OCI-LY7 (cell line): ENCODE measurements around the gene MCM9. TPM values are rescaled to one million over a fixed set of nuclear protein-coding genes. Genes with fewer than 3 reads are reported as not detected.
A peak's percentile ranks its signal among the peaks of the same experiment; 100 is the strongest.

Experiments used
- BruUV-seq: library from RNA; stranded (reverse); fragments of 400-500 nt; replicated peaks from 2 replicates; lab custom pipeline; 2021; lab: Mats Ljungman, UMichigan
- CTCF ChIA-PET: fragments of 300-600 bp; sonication (Branson Sonifier 250); formaldehyde crosslinking; loops from one replicate; lab custom pipeline; 2022; ENCODE audit warnings: antibody characterized with exemption; ENCODE audit not compliant: unreplicated experiment; lab: Charles Lee
- POLR2A ChIA-PET: fragments of 300-600 bp; sonication (Branson Sonifier 250); formaldehyde crosslinking; loops from one replicate; lab custom pipeline; 2022; ENCODE audit warnings: antibody characterized with exemption; lab: Charles Lee
- DNase-seq: peaks from one replicate; pipeline ENCODE4 v3.0.0-alpha.2; 2015; ENCODE audit warnings: low spot score
- H2AFZ ChIP-seq: fragments of 200-600 bp; sonication (generic), shearing (Covaris generic); 2 replicates; pipeline ENCODE4 v1.6.1; 2014; ENCODE audit warnings: mild to moderate bottlenecking, antibody characterized with exemption, low read length, moderate library complexity
- H3K27ac ChIP-seq: fragments of 200-600 bp; sonication (generic); 2 replicates; pipeline ENCODE4 v1.5.1; 2014; ENCODE audit warnings: mixed run types, low read depth, mild to moderate bottlenecking, moderate library complexity, low read length, inconsistent platforms; ENCODE audit not compliant: poor library complexity, severe bottlenecking
- H3K36me3 ChIP-seq: fragments of 200-600 bp; sonication (generic); 2 replicates; pipeline ENCODE4 v1.6.1; 2014; ENCODE audit warnings: mild to moderate bottlenecking, antibody characterized with exemption, low read length, moderate library complexity, mixed read lengths; ENCODE audit not compliant: insufficient read depth
- H3K4me1 ChIP-seq: fragments of 200-600 bp; sonication (generic); 2 replicates; pipeline ENCODE4 v1.5.1; 2014; ENCODE audit warnings: mild to moderate bottlenecking, low read length; ENCODE audit not compliant: insufficient read depth, poor library complexity, severe bottlenecking
- H3K4me2 ChIP-seq: fragments of 200-600 bp; sonication (generic); 2 replicates; pipeline ENCODE4 v1.6.1; 2014; ENCODE audit warnings: mild to moderate bottlenecking, low read length
- H3K4me3 ChIP-seq: fragments of 200-600 bp; sonication (generic); 2 replicates; pipeline ENCODE4 v1.5.1; 2014; ENCODE audit warnings: mild to moderate bottlenecking, low read depth, low read length; ENCODE audit not compliant: poor library complexity, severe bottlenecking
- H3K79me2 ChIP-seq: fragments of 200-600 bp; sonication (generic); 2 replicates; pipeline ENCODE4 v1.6.1; 2016; ENCODE audit warnings: low read depth, mild to moderate bottlenecking, low read length, moderate library complexity, mixed read lengths; ENCODE audit not compliant: insufficient read depth
- H3K9me2 ChIP-seq: fragments of 200-600 bp; sonication (generic); 2 replicates; pipeline ENCODE4 v1.6.1; 2016; ENCODE audit warnings: mild to moderate bottlenecking, low read length, mixed read lengths; ENCODE audit not compliant: insufficient read depth
- H3K9me3 ChIP-seq: fragments of 200-600 bp; sonication (generic); 2 replicates; pipeline ENCODE4 v1.6.1; 2014; ENCODE audit warnings: mild to moderate bottlenecking, mixed run types, low read length, mixed read lengths
- H4K20me1 ChIP-seq: fragments of 200-600 bp; sonication (generic); 2 replicates; pipeline ENCODE4 v1.6.1; 2014; ENCODE audit warnings: mild to moderate bottlenecking, antibody characterized with exemption, low read length, moderate library complexity, mixed read lengths; ENCODE audit not compliant: insufficient read depth
- EZH2phosphoT487 ChIP-seq: fragments of 200-600 bp; sonication (generic); IDR thresholded peaks from 2 replicates; pipeline ENCODE4 v1.6.1; 2018; ENCODE audit warnings: low read depth, borderline replicate concordance, mild to moderate bottlenecking, mixed run types, antibody characterized with exemption, low read length, moderate library complexity, mixed read lengths
- intact Hi-C: fragments of 100-400 bp; cut with micrococcal nuclease; formaldehyde crosslinking; loops from one replicate; pipeline ENCODE4 v1.10.0; 2022; ENCODE audit not compliant: unreplicated experiment
- total RNA-seq, 2 experiments: library from RNA; depleted of rRNA in 1 of 2; stranded (reverse); fragments of >200 nt in 1 of 2; shearing (Covaris generic) in 1 of 2; gene quantifications; 2 replicates each; pipeline ENCODE4 v1.2.3, GENCODE V29; 2014 to 2022
- TF ChIP-seq, protein P1 (sequence below): fragments of 200-600 bp; sonication (generic); conservative IDR thresholded peaks from 2 replicates; pipeline ENCODE4 v1.5.1; 2014; ENCODE audit warnings: mild to moderate bottlenecking, antibody characterized with exemption, low read length, moderate library complexity, mixed read lengths

The MCM9 gene
- total RNA-seq, 2 experiments from 2014 or later, result 17.4 to 18.8 TPM

DNA sequence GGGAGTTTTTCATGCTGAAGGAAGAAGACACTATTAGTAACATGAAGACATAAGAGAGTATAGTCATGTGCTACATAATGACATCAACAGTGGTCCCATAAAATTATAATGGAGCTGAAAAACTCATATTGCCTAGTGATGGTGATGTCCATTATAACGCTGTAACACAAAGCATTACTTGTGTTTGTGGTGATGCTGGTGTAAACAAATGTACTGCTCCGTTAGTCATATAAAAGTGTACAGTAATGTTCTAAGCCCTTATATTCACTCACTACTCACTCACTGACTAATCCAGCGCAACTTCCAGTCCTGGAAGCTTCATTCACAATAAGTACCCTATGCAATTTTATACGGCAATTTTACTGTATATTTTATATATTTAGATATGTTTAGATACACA, 67.8 kb downstream of the MCM9 start:
- no peak for TF ChIP-seq EZH2phosphoT487
- TF ChIP-seq, protein P1, sequence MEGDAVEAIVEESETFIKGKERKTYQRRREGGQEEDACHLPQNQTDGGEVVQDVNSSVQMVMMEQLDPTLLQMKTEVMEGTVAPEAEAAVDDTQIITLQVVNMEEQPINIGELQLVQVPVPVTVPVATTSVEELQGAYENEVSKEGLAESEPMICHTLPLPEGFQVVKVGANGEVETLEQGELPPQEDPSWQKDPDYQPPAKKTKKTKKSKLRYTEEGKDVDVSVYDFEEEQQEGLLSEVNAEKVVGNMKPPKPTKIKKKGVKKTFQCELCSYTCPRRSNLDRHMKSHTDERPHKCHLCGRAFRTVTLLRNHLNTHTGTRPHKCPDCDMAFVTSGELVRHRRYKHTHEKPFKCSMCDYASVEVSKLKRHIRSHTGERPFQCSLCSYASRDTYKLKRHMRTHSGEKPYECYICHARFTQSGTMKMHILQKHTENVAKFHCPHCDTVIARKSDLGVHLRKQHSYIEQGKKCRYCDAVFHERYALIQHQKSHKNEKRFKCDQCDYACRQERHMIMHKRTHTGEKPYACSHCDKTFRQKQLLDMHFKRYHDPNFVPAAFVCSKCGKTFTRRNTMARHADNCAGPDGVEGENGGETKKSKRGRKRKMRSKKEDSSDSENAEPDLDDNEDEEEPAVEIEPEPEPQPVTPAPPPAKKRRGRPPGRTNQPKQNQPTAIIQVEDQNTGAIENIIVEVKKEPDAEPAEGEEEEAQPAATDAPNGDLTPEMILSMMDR, result no peak
- no peak overlapping the region for H3K4me3 ChIP-seq
- H4K20me1 ChIP-seq, result no peaks in the 10 kb centered on the region
- intact Hi-C loops, result no loop called here
- H3K27ac ChIP-seq, result no peak overlapping the region
- H3K79me2 ChIP-seq, result no peaks in the 10 kb centered on the region; the same call in 1 of the 2 replicates
- H3K36me3 ChIP-seq, result no peaks in the 10 kb centered on the region
- no TSS peak for BruUV-seq
- DNase-seq, result no peak
- no peak overlapping the region for H2AFZ ChIP-seq
- POLR2A ChIA-PET, result interaction anchor here (0.6 kb wide), 2 partner anchors 10 to 129 kb away, joined by 3 to 6 read pairs; no protein-coding TSS in a partner anchor
- H3K9me2 ChIP-seq, result no peaks in the 10 kb centered on the region
- H3K9me3 ChIP-seq, result 0 out of 2 replicates have a peak, but pooled peaks cover 4% of the 10 kb centered on the region
- CTCF ChIA-PET, result no interaction called here
- H3K4me2 ChIP-seq, result no peak overlapping the region
- H3K4me1 ChIP-seq, result no peaks in the 10 kb centered on the region

- H3K4me1 ChIP-seq, result no peaks in the 10 kb centered on the region
- CTCF ChIA-PET, result no interaction called here
- TF ChIP-seq, protein P1, result no peak
- TF ChIP-seq EZH2phosphoT487, result no peak
- 0 out of 2 replicates have a peak, but pooled peaks cover 4% of the 10 kb centered on the region for H3K9me3 ChIP-seq
- no peaks in the 10 kb centered on the region; the same call in 1 of the 2 replicates for H3K36me3 ChIP-seq
- H3K79me2 ChIP-seq, result no peaks in the 10 kb centered on the region; the same call in 1 of the 2 replicates
- no TSS peak for BruUV-seq
- no peak overlapping the region for H3K4me3 ChIP-seq
- H2AFZ ChIP-seq, result no peak overlapping the region
- H4K20me1 ChIP-seq, result no peaks in the 10 kb centered on the region
- H3K27ac ChIP-seq, result no peak overlapping the region
- POLR2A ChIA-PET, result interaction anchor here (0.5 to 2.1 kb wide), 7 partner anchors 8 to 27 kb away, joined by 3 to 7 read pairs (median 3); no protein-coding TSS in a partner anchor
- intact Hi-C loops, result no loop called here
- no peaks in the 10 kb centered on the region for H3K9me2 ChIP-seq
- peak overlapping the region; percentile 33; the same call in 1 of the 2 replicates for H3K4me2 ChIP-seq
- DNase-seq, result no peak
These were observed 69.9 kb downstream of the MCM9 start for GRCh38 chr6:118865100-118865391.

GRCh38 chr6:118864341-118865099, 70.4 kb downstream of the MCM9 start:
- H3K4me2 ChIP-seq, result peak overlapping the region; percentile 33; the same call in 1 of the 2 replicates
- no peak for TF ChIP-seq EZH2phosphoT487
- TF ChIP-seq, protein P1, result no peak
- BruUV-seq, result no TSS peak
- H3K4me3 ChIP-seq, result no peak overlapping the region
- ChIA-PET CTCF (no interaction called here), POLR2A (interaction anchor here (0.5 to 2.1 kb wide), 7 partner anchors 11 to 127 kb away, joined by 3 to 7 read pairs (median 3); no protein-coding TSS in a partner anchor)
- H3K27ac ChIP-seq, result no peak overlapping the region
- DNase-seq, result no peak
- intact Hi-C loops, result no loop called here
- H3K4me1 ChIP-seq, result no peaks in the 10 kb centered on the region
- H3K36me3 ChIP-seq, result no peaks in the 10 kb centered on the region; the same call in 1 of the 2 replicates
- H2AFZ ChIP-seq, result no peak overlapping the region
- 0 out of 2 replicates have a peak, but pooled peaks cover 4% of the 10 kb centered on the region for H3K9me3 ChIP-seq
- no peaks in the 10 kb centered on the region for H4K20me1 ChIP-seq
- H3K9me2 ChIP-seq, result no peaks in the 10 kb centered on the region
- no peaks in the 10 kb centered on the region; the same call in 1 of the 2 replicates for H3K79me2 ChIP-seq
